Measurements from ENCODE around the gene CERK.

CERK gene

GRCh38 chr22:46731246-46732040, 6.6 kb downstream of the CERK start:
- no peak for ATAC-seq

DNA sequence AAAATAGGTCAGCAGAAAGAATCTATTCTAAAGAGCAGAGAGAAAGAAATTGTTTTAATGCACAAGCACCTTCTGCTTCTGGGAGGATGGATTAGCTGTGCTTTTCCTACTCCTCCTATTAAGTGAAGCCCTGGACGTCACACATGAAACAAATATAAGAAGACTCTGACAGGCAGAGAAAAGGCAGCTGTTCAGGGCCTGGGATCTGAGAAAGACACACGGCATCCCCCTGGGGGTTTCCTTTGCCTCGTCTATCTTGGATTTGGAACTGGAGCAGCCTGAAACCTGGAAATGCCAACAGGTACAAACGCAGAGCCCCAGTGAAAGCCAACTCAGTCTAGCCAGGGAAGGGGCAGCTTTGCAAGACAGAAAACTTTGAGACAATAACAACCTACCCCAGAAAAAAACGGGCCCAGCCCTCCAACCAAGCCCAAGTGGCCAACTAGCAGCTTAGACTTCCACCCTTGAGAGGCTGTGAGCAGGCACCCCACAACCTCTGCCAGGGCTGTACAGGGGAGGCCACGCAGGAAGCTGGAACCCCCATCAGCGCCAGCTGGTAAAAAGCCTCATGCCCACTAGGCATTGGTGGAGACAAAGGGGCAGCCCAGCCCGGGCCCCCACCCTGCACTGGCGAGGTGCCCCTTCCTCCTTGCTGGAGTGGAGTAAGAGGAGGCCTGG, 7.3 kb downstream of the CERK start:
- no peak for ATAC-seq

DNA sequence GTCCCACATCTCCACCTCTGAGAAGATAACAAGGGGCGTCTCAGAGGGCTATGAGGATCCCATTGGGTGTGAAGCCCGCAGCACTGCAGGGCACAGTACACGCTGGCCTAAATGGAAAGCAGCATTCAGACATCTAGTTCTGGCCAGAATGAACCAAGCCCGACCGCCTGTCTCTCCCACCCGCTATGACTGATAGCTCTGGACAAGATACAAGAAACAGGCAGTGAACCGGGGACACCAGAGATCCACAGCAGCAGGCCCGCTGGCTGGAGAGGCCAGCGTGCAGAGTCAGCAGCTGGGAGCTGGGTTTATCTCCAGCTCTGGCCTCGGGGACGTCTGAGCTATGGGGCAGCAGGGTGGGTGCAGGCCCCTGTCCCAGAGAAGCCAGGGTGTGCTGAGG, 9.6 kb downstream of the CERK start:
- no peak for ATAC-seq

DNA sequence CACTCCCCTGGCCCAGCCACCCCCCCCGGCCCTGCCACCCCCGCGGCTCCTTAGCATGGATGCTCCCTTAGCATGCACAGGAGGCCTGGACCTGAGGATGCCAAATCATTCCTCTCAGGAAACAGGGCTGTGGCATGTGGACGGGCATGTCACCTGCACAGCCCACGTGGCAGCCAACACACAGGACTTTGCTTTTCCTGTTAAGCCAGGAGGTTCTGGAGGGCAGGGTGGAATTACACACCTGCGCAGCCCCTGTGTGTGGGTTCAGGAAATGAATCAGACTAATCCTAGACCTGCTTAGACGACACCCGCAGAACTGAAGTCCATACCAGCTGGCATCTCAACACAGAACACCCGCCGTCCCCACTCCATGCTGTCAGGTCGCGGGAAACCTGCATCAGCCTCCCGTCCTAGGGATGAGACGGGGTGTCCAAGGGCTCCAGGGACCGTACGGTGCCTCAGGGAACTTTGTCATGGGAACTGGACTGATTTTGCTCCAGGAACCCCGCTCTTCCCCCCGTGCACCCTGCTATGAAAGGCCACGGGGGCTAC, 10.2 kb downstream of the CERK start:
- ATAC-seq: peak in 1 of 2 donors; percentile 13

- no peak for ATAC-seq
Measured at GRCh38 chr22:46726986-46727317, 11.1 kb downstream of the CERK start.

GRCh38 chr22:46726066-46726985, 11.7 kb downstream of the CERK start:
- no peak for ATAC-seq

- no peak for ATAC-seq
Measured at GRCh38 chr22:46725096-46725495, 13.0 kb downstream of the CERK start.

GRCh38 chr22:46723882-46724281, 14.2 kb downstream of the CERK start:
- ATAC-seq: no peak

- no peak for ATAC-seq
Measured at GRCh38 chr22:46721501-46722085, 16.5 kb downstream of the CERK start.

DNA sequence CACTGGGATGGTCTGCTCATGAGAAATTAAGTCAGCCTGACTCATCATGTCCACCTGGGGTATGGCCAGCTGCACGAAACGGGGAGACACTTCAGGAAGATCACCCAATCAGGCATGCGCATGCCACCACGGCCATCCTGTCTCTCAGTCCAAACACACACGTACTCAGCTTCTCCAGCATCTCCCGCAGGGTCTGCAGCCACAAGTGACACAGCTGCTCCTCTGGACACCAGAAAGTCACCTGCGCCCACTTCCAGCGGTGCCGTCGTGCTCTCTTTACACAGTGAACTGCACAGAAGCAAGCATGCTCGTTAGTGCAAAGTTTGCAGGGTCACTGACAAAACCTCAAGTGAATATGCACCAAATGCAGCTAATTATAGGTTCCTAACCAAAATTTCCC, 18.1 kb downstream of the CERK start:
- no peak for ATAC-seq

GRCh38 chr22:46714550-46714949, 23.5 kb downstream of the CERK start:
- peak in 1 of 2 donors; percentile 27 for ATAC-seq

- ATAC-seq: no peak
Measured at GRCh38 chr22:46712288-46712687, 25.8 kb downstream of the CERK start.

DNA sequence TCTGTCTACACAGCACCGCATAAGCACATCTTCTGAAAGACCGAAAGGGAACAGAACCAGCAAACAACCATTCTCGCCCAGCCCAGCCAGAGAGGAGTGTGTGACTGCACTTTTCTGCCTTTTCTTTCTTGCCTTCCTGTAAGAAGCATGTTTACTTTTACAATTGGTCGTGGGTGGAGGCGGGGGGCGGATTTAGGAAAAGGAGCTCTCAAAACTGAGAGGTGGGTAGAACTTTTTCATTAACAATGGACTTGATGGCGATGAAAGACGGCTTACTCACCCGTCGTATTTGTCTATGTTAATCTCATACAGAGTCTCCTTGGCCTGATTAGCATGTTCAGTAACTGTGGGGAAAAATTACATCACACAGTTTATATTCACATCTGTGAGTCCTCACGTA, 27.2 kb downstream of the CERK start:
- peak in 1 of 2 donors; percentile 62 for ATAC-seq

DNA sequence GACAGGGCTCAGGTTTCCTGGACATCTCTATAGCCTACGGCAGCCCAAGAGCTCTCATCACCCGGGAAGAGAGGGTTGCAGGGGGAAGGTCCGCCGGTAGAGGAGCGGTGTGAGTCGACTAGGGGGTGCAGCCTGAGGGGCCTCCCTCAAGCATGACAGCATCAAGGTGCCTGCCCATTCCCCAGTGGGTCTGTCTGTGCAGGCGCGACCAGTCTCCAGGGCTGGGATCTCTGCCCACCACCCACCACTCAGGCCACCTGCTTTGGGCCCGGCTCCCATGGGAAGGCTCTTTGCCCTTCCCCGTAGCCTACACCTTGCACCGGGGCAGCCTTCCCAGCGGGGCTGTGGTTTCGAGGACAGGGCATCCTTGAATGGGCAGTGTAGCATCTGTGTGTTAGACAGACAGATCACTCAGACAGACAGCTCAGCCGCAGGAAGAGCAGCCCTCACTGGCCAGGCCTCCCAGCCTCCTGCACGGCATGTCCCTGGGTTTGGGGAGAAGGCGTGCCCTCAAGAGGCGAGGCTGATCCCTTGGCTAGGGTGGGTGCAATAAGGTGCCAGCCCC, 29.2 kb downstream of the CERK start:
- no peak for ATAC-seq

- ATAC-seq: no peak
Measured at GRCh38 chr22:46707827-46708570, 30.1 kb downstream of the CERK start.

GRCh38 chr22:46707305-46707704, 30.7 kb downstream of the CERK start:
- ATAC-seq: no peak

- no peak for ATAC-seq
Measured at GRCh38 chr22:46706060-46706459, 32.0 kb downstream of the CERK start.

DNA sequence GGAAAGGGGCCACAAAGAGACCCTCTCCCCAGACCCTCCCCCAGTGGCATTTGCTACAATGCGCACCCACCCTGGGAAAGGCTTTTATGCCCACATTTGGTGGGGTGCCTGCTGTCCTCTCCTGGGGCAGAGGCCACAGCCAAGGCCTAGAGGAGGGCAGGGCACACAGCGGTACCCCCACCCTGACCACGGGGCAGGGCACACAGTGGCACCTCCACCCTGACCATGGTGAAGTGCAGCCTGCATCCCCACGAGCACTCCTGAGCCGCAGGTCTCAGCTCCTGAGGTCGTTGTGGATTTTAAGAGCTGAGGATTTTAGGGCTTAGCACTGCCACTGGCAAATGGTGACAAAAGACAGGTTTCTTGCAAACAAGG, 34.1 kb downstream of the CERK start:
- ATAC-seq: no peak

DNA sequence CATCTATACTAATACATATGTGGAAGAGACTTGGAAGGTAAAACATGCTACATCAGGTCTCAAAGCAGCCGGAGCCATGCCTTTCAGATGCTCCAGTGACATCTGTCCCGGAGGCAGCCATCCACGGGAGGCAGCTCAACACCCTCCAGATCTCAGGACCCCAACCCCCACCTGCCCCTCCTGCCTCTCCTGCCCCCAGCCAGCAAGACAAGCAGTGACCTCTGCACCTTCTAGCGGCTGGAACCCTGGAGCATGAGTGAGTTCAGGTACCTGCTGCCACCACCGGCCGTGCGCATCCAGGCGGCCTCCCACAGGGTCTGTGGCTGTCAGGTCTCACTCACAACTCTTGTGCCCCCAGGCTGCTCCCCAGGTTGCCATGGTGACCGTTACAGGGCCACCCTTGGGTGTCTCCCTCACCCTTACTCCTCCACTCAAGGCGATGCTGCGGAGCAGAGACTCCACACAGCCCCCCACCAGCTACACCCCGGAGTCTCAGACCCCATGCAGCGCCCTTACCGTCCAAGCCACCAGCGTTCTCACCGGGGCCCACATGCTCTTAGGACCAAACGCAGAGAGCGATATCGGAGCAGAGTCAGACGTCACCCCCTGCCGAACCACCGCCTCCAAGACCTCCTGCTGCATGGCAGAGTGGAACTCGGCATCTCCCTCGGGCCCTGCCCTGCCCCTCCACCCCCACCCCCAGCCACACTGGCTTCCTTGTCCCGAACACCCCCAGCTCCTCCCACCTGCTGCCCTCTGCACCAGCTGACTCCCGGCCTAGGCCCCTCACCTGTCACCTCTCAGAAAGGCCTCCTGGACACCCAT, 34.7 kb downstream of the CERK start:
- ATAC-seq: no peak

DNA sequence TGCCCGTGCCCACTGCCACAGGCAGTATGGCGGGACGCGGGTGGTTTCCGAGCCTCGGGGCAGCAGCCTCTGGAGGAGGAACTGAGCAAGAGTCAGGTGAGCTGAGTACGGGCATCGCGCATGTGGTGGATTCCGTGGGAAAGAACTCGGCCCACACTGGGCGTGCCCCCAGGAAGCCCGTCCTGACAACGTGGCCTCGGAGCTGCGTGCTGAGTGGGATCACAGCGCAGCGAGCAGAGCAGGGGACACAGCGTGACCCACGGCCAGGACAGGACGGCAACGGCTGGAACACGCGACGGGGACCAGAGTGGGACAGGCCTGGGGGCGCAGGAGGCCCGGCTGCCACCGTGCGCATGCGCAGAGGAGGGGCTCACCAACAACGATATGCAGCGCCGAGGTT, 36.8 kb downstream of the CERK start:
- ATAC-seq: no peak

GRCh38 chr22:46699091-46699490, 39.0 kb downstream of the CERK start:
- no peak for ATAC-seq
